Measurements from ENCODE around the gene LMBR1.

The LMBR1 gene

DNA sequence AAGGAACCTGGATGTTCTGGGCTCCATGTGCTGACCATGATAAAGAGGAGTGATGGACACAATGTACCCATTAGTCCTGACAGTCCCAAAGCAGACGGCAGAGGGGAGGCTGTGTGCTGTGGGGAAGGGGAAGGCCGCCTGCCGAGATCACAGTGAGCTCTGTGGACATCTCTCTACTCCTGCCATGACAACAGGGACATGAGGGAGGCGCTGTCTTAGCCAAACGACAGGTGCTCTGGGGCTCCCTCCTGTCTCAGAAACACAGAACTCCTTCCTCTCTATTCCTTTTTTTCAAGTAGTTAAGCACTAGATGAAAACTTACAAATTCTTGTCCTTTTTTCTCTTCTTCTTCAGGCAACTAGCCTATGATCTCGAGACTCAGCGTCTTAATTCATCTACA is 139.4 kb downstream of the LMBR1 start:
- DNase-seq (ENCODE audit: insufficient read length, low spot score) (no peak), FAIRE-seq (no peak)
- no peak for TF ChIP-seq POLR2A (IDR thresholded peaks at IDR 0.05; ENCODE audit: low read depth, low read length)

DNA sequence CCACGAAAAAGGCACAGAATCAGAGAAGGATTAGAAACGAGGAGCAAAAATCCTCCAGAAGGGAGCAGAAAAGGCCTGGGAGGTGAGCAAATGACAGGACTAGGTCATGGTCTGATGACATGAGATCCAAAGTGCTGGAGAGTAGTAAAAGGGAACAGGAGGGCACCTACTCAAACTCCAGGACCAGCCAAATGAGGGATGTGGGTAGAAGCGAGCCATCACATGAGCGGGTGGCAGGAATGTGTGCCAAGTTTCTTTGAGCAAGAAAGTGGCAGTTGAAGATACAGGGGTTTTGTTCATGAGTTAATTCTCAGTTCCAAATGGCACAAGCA is 139.8 kb downstream of the LMBR1 start:
- no peak for DNase-seq (ENCODE audit: insufficient read length, low spot score)
- TF ChIP-seq POLR2A (IDR thresholded peaks at IDR 0.05; ENCODE audit: low read depth, low read length) = no peak
- no peak for FAIRE-seq

DNA sequence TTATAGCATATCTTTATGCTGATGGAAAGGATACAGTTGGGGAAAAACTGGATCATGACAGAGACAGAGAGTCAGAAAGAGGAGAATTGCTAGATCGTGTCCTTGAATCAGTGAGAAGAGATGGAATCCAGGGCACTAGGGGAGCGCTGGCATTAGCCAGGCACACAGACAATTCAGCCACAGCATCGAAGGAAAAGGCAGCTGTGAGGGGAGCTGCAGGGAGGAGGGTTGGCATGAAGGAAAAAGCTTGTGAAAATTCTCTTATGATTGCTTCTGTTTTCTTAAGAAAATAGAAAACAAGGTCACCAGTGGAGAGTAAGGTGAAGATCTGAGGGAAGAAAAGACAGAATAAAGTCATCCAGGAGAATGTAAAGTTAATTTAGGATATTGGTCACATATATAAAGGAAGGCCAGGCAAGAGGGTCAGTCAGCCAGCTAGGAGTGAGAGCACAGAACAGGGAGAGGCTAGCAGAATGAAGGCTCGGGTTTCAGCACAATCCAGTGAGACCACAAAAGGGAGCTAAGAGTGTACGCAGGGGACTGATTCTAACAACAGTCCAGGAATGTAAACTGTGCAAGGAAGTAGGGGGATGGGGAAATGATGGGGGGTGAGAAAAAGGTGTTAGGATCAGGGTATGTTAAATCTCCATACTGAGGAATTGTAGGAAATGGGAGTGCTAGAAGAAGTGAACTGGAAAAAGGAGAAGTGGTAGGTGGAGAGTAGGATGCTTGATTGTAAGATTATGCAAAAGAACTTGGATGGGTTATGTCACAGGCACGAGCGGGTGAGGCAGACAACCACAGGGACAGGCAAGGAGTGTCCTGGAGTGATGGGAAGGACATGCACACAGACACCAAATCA is 140.4 kb downstream of the LMBR1 start:
- no peak for TF ChIP-seq POLR2A (IDR thresholded peaks at IDR 0.05; ENCODE audit: low read depth, low read length)
- DNase-seq (ENCODE audit: insufficient read length, low spot score) (no peak), FAIRE-seq (no peak)

DNA sequence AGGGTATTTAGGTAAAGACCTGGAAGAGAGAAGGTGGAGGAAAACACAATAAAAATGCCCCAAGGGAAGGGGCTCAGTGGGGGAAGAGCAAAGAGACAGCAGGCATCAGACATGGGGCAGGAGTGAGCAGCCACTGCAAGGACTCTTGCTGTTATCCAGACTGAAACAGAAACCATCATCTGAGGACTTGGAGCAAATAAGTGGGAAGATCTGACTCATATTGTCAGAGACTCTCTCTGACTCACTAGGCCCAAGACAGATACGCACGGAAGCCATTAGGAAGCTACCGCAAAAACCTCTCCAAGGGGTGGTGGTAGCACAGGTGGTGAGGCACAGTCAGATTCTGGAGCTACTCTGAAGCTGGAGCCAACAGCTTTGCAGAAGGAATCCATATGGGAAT is 141.7 kb downstream of the LMBR1 start:
- no peak for TF ChIP-seq POLR2A (IDR thresholded peaks at IDR 0.05; ENCODE audit: low read depth, low read length)
- DNase-seq (ENCODE audit: insufficient read length, low spot score) (peak; percentile 60), FAIRE-seq (peak; percentile 89)

DNA sequence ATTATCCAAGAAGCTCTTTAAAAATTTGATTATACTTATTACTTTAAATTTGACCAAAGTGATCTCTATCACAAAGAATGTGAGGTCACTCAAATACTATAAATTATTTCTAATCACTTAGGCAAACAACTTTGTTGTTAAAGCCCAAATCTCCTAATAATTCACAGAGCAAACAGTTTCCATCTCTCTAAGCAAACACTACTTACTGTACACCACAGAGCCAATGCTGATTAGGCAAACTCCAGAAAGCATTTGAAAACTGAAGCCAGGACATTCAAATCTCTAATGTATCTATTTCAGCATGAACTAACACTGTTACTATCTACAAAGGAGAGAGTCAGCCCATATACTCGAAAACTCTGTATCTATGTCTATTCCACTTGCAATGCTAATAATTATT is 145.3 kb downstream of the LMBR1 start:
- FAIRE-seq (no peak), DNase-seq (ENCODE audit: insufficient read length, low spot score) (no peak)
- no peak for TF ChIP-seq POLR2A (IDR thresholded peaks at IDR 0.05; ENCODE audit: low read depth, low read length)

DNA sequence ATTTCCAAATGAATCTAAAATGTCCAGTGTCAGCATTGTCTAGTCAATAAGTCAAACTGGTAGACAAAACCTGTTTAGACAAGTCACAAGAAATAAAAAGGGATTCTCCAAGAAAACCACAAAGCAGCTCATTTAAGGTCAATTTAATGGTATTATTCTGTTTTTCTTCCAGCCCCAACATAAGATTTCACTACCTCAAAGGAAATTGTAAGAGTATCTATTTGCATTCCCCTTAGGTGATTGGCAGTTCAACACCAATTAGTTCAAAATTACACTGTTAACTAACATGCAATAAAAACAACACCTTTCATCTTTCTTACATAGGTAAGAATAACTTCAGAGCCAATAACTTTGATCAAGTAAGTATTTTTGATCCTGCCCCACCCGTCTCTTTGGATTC is 146.1 kb downstream of the LMBR1 start:
- FAIRE-seq (no peak), DNase-seq (ENCODE audit: insufficient read length, low spot score) (no peak)
- no peak for TF ChIP-seq POLR2A (IDR thresholded peaks at IDR 0.05; ENCODE audit: low read depth, low read length)

DNA sequence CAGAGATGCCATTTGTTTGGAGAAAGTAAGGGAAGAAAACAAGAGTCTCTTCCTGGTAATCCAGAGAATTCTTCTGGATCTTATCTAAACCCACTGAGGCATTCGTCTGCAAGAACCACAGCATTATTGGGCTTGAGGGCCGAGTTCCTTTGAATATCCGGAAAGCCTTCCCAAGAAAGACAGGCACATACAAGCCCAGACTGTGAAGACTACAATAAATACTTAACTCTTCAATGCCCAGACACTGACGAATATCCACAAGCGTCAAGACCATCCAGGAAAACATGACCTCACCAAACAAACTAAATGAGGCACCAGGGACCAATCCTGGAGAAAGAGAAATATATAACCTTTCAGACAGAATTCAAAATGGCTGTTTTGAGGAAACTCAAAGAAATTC is 153.4 kb downstream of the LMBR1 start:
- TF ChIP-seq POLR2A (IDR thresholded peaks at IDR 0.05; ENCODE audit: low read depth, low read length) = no peak

DNA sequence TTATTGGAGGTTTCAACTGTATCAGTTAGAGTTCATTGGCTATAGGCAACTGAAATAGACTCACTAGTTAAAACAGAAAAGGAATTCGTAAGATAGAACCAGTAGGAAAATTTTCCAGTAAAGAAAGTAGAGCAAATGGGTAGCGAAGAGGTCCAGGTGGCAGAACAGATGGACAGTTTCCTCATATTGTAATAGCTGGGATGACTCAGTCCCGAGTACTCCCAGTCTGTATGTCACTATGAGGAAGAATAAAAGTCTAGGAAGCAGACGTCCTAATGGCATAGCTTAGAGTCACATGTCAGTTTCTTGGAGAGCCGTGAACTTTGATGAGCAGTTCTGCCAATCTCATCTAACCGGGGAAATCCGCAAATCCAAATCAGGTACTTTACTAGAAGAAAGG is 157.1 kb downstream of the LMBR1 start:
- FAIRE-seq (no peak), DNase-seq (ENCODE audit: insufficient read length, low spot score) (no peak)
- no peak for TF ChIP-seq POLR2A (IDR thresholded peaks at IDR 0.05; ENCODE audit: low read depth, low read length)

More for the DNA sequence above, 153.4 kb downstream of the LMBR1 start:
- FAIRE-seq = no peak
- no peak for DNase-seq (ENCODE audit: insufficient read length, low spot score)

DNA sequence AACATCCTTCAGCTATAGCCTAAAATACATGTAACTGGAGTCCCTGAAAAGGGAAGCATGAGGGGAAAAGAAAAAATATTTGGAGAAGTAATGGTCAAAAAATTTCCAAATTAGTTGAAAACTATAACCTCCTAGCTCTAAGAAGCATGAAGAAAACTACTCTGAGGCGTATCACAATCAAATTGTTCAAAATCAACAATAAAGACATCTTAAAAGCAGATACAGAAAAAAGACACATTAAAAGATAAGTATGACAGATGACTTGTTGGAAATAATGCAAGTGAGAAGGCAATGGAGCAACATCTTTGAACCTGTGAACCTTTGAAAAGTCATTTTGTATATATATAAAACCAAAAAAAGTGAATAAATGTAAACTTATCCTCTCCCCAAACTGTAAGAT is 159.3 kb downstream of the LMBR1 start:
- FAIRE-seq (no peak), DNase-seq (ENCODE audit: insufficient read length, low spot score) (no peak)
- TF ChIP-seq POLR2A (IDR thresholded peaks at IDR 0.05; ENCODE audit: low read depth, low read length) = no peak

DNA sequence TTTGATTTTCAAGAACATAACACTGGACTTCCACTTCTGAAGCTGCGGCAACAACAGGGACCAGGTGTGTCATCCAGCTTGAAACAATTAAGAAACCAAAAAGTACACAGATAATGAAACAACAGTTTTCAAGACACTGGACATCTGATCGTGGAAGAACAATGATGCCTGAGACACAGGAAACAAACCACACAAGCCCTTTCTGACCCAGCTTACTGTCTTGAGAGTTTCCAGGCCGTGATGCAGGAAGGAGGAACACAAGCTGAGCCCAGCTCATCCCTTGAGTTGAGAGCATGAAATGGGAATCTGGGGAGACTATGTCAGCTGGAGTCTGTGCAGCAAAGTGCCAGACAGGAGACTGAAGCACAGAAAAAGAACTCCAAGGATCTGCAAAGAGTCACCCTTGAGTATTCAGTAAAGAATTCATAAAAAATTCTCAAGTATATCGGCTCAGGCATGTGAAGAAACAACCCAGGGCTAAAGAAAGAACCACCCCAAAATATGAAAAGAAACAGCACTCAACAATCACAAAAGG is 160.8 kb downstream of the LMBR1 start:
- DNase-seq (ENCODE audit: insufficient read length, low spot score) (no peak), FAIRE-seq (peak; percentile 11)
- no peak for TF ChIP-seq POLR2A (IDR thresholded peaks at IDR 0.05; ENCODE audit: low read depth, low read length)

DNA sequence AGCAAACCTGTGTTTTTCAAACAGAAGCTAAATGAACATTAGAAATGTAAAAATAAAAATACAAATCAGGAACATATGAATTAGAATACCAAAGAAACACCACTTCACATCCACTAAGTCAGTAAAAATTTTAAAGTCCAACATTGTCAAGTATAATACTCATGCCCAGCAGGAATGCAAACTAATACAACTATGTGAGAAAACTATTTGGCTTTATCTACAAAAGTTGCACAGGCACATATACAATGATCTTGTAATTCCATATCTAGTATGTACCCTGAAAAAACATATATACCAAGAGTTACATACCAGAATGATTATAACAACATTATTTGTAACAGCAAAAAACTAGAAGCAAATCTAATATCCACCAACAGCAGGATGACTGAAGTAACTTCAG is 161.3 kb downstream of the LMBR1 start:
- no peak for FAIRE-seq
- TF ChIP-seq POLR2A (IDR thresholded peaks at IDR 0.05; ENCODE audit: low read depth, low read length) = no peak
- DNase-seq (ENCODE audit: insufficient read length, low spot score) = no peak

DNA sequence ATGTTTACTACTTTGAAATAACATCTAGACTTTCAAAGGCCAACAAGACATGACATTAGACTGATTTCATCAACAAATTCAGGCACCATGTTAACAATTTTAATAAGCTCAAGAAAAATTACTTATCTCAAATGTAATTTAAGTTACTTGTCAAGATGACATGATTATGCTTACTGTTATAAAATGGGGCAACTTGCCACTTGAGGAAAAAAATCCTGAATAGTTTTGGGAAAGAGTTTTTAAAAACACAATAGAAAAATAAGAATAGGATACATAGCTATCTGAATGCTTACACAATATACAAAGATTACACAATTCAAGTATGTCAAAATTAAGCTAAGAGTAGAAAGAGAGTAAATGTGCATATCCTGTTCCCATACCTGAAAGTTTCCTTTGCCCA is 167.0 kb downstream of the LMBR1 start:
- DNase-seq (ENCODE audit: insufficient read length, low spot score) (no peak), FAIRE-seq (no peak)
- no peak for TF ChIP-seq POLR2A (IDR thresholded peaks at IDR 0.05; ENCODE audit: low read depth, low read length)

DNA sequence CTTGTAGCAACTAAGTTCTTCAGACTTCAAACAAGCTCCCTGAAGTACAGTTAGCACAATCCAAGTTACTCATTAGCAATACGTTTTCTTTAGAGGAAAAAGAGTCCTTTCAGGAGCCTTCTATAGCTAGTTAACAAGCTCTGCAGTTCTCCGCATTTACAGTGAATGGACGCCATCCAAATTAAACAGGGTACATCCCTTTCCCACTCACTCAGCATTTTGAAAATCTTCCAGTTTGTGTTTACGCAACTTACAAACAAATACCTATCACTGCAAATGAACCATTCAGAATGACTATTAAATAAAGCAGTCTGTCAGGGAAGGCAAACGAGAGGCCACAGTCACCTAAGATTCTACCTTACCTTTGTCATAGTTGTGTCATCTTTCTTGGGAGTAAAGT is 167.9 kb downstream of the LMBR1 start:
- DNase-seq (ENCODE audit: insufficient read length, low spot score) = no peak
- no peak for TF ChIP-seq POLR2A (IDR thresholded peaks at IDR 0.05; ENCODE audit: low read depth, low read length)
- FAIRE-seq = peak; percentile 20

DNA sequence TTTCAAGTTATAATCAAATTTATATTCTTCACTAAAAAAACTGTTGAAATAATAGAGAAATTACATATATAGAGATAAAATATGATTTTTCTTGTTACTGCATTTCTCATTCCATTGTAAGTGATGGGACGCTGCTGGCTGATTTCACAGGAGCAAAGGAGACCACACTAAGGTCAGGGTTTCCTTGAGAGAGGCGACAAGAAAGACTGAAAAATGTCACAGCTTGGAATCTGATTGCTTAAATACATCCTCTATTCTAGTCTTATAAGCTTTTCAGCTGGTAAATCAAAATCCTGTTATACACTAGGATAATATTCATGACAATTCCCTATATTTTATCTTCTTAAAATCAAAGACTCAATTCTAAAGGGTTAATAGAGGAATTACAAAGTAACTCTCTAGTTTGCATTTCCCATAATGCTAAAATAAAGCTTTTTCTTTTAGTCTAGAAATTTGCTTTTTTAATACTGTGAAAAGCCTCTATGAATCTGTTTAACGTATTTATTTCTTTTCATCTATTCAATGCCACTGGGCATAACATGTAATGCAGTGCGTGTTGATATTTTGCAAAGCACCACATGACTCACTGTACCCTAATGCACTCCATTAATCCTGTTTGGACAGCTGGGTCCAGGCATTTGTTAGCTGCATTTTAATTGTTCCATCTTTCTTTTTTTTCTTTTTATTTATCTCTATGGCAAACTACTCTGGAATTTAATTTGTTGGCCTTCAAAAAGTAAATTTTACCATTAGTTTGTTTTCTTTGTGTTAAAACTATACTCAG is 170.7 kb downstream of the LMBR1 start:
- FAIRE-seq (no peak), DNase-seq (ENCODE audit: insufficient read length, low spot score) (no peak)
- no peak for TF ChIP-seq POLR2A (IDR thresholded peaks at IDR 0.05; ENCODE audit: low read depth, low read length)

All from H54 (cell line).